ENCODE results near the gene USF3. TPM values are rescaled to one million over a fixed set of nuclear protein-coding genes. Genes with fewer than 3 reads are reported as not detected.

Gene USF3
- total and polyA plus RNA-seq, 2 of the 4 experiments (the other 2 are of a cell fraction), result 3.0 to 5.2 TPM

DNA sequence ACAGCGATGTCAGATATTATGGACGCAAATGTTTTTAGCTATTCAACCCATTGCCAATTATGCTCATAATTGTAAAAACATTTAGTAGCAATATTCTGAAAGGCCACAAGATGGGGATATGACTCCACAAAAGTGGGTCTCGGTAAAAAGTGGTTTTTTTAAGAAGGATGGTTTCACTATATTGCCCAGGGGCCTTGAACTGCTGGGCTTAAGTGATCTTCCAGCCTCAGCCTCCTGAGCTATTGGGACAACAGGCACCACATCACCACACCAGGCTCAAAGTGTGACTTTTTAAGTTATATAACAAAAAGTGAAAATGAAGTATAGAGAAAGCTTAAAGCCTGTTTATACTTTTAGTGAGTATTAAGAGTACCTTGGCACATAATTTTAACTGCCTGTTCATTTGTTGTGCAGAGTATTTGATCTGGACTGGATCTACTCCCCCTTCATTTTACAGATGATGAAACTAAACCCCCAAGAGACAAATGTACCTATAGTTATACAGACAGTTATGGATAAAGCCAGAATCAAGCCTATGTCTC is 40.2 kb upstream of the USF3 start:
- POLR2A ChIA-PET (ENCODE audit: unreplicated experiment), result no interaction called here
- H3K27ac ChIP-seq (ENCODE audit: insufficient read depth, low read length), result no peak overlapping the region

More for the DNA sequence above, 40.2 kb upstream of the USF3 start:
- DNase-seq (peak; percentile 73), ATAC-seq (ENCODE audit: low read depth) (peak; percentile 83)
- peak overlapping the region; percentile 88 for H3K4me2 ChIP-seq (ENCODE audit: low read depth, low read length)
- dilution Hi-C loops (cut with HindIII; ENCODE audit: low sequenced_read_pairs, unreplicated experiment), result no loop called here
- in situ Hi-C loops (cut with MboI; ENCODE audit: low sequenced_read_pairs), result loop anchor here (10.0 kb wide), 2 partner anchors 178 to 418 kb away; no protein-coding TSS in a partner anchor
- H3K9me1 ChIP-seq (ENCODE audit: insufficient read depth, low read length), result 0 out of 2 replicates have a peak, but pooled peaks cover 6% of the 10 kb centered on the region
- H3K36me3 ChIP-seq (ENCODE audit: control insufficient read depth, insufficient read depth, low read length), result 0 out of 2 replicates have a peak, but pooled peaks cover 1% of the 10 kb centered on the region
- H2AFZ ChIP-seq (replicated peaks; ENCODE audit: low read length, poor library complexity), result no peak overlapping the region
- no peaks in the 10 kb centered on the region for H3K27me3 ChIP-seq (ENCODE audit: control insufficient read depth, insufficient read depth, low read length)
- WGBS, 2 experiments (ENCODE audit: extremely low coverage in 2 of 2, insufficient read length in 1 of 2), result no CpG with 5 or more reads among the region's 3 CpGs
- intact Hi-C loops (cut with micrococcal nuclease), result loop anchor here (1.0 to 5.0 kb wide), 3 partner anchors 102 to 416 kb away; partner anchors contain the start of gene GRAMD1C
- H2AK9ac ChIP-seq (replicated peaks; ENCODE audit: low read depth, low read length, poor library complexity), result no peak overlapping the region
- H3K4ac ChIP-seq (ENCODE audit: low read depth, low read length), result no peak overlapping the region
- H3K56ac ChIP-seq (ENCODE audit: extremely low read depth, insufficient read depth, low read length), result no peak overlapping the region
- H2BK15ac ChIP-seq (ENCODE audit: low read depth, low read length), result no peak overlapping the region
- no peak overlapping the region for H4K91ac ChIP-seq (ENCODE audit: insufficient read depth, low read depth, low read length)
- H3K9me3 ChIP-seq (ENCODE audit: control insufficient read depth, insufficient read depth, low read length), result no peaks in the 10 kb centered on the region
- H3K4me1 ChIP-seq (ENCODE audit: control insufficient read depth, insufficient read depth, low read length), result peaks cover 6% of the 10 kb centered on the region; the same call in 1 of the 2 replicates
- H2BK120ac ChIP-seq (ENCODE audit: low read depth, low read length), result no peak overlapping the region
- H3K23ac ChIP-seq (ENCODE audit: low read depth, low read length), result no peak overlapping the region
- H2AK5ac ChIP-seq (ENCODE audit: low read depth, low read length), result peak overlapping the region; percentile 67; the same call in 1 of the 2 replicates
- no peak overlapping the region for H2BK5ac ChIP-seq (ENCODE audit: low read depth, low read length, poor library complexity, severe bottlenecking)
- CTCF ChIA-PET, result interaction anchor here (0.6 to 2.1 kb wide), 9 partner anchors 8 to 418 kb away, joined by 3 to 7 read pairs (median 3); no protein-coding TSS in a partner anchor
- H4K5ac ChIP-seq (ENCODE audit: low read depth, low read length), result no peak overlapping the region
- BruUV-seq (replicated peaks), result no TSS peak
- H3K79me1 ChIP-seq (ENCODE audit: low read depth in 1 of 2, low read length in 2 of 2), result peaks cover 11 to 68% of the 10 kb centered on the region in 2 experiments; a peak in 3 of 4 replicates
- peaks cover 71% of the 10 kb centered on the region for H4K20me1 ChIP-seq (ENCODE audit: insufficient read depth, low read length)
- H3K14ac ChIP-seq (replicated peaks; ENCODE audit: low read depth, low read length), result no peak overlapping the region
- H3K4me3 ChIP-seq (ENCODE audit: insufficient read depth, low read depth, low read length), result no peak overlapping the region
- no peak overlapping the region for H3K18ac ChIP-seq (ENCODE audit: low read depth, low read length)
- H3K9ac ChIP-seq (ENCODE audit: low read depth, low read length), result no peak overlapping the region
- TF ChIP-seq POLR2A (IDR thresholded peaks at IDR 0.05; ENCODE audit: low read depth, low read length) (peak; percentile 27; the same call in 1 of the 2 replicates), BHLHE40 (IDR thresholded peaks at IDR 0.05; ENCODE audit: low read depth, low read length) (no peak), RAD21 (IDR thresholded peaks at IDR 0.05; ENCODE audit: low read length) (peak; percentile 84), NFE2L2 (IDR thresholded peaks at IDR 0.05; ENCODE audit: low read depth, low read length) (no peak), USF2 (IDR thresholded peaks at IDR 0.05; ENCODE audit: low read depth, low read length) (no peak), FOS (IDR thresholded peaks at IDR 0.05; ENCODE audit: low read depth, low read length) (no peak), CHD1 (IDR thresholded peaks at IDR 0.05; ENCODE audit: low read depth, low read length) (no peak), RFX5 (IDR thresholded peaks at IDR 0.05; ENCODE audit: low read depth, low read length) (no peak), SMC3 (IDR thresholded peaks at IDR 0.05; ENCODE audit: low read depth, low read length) (peak; percentile 69)
- TF ChIP-seq, protein P1, sequence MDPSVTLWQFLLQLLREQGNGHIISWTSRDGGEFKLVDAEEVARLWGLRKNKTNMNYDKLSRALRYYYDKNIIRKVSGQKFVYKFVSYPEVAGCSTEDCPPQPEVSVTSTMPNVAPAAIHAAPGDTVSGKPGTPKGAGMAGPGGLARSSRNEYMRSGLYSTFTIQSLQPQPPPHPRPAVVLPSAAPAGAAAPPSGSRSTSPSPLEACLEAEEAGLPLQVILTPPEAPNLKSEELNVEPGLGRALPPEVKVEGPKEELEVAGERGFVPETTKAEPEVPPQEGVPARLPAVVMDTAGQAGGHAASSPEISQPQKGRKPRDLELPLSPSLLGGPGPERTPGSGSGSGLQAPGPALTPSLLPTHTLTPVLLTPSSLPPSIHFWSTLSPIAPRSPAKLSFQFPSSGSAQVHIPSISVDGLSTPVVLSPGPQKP (IDR thresholded peaks at IDR 0.05; ENCODE audit: borderline replicate concordance, low read depth, low read length), result no peak
- TF ChIP-seq, protein P2, sequence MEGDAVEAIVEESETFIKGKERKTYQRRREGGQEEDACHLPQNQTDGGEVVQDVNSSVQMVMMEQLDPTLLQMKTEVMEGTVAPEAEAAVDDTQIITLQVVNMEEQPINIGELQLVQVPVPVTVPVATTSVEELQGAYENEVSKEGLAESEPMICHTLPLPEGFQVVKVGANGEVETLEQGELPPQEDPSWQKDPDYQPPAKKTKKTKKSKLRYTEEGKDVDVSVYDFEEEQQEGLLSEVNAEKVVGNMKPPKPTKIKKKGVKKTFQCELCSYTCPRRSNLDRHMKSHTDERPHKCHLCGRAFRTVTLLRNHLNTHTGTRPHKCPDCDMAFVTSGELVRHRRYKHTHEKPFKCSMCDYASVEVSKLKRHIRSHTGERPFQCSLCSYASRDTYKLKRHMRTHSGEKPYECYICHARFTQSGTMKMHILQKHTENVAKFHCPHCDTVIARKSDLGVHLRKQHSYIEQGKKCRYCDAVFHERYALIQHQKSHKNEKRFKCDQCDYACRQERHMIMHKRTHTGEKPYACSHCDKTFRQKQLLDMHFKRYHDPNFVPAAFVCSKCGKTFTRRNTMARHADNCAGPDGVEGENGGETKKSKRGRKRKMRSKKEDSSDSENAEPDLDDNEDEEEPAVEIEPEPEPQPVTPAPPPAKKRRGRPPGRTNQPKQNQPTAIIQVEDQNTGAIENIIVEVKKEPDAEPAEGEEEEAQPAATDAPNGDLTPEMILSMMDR (conservative IDR thresholded peaks at IDR 0.05; ENCODE audit: low read depth, low read length), result peak; percentile 79
- no peak overlapping the region for H4K8ac ChIP-seq (ENCODE audit: low read depth in 2 of 2, low read length in 2 of 2)
- no peak overlapping the region for H2BK20ac ChIP-seq (ENCODE audit: low read depth, low read length)
